Measurements from ENCODE around the gene NAA25.

DNA sequence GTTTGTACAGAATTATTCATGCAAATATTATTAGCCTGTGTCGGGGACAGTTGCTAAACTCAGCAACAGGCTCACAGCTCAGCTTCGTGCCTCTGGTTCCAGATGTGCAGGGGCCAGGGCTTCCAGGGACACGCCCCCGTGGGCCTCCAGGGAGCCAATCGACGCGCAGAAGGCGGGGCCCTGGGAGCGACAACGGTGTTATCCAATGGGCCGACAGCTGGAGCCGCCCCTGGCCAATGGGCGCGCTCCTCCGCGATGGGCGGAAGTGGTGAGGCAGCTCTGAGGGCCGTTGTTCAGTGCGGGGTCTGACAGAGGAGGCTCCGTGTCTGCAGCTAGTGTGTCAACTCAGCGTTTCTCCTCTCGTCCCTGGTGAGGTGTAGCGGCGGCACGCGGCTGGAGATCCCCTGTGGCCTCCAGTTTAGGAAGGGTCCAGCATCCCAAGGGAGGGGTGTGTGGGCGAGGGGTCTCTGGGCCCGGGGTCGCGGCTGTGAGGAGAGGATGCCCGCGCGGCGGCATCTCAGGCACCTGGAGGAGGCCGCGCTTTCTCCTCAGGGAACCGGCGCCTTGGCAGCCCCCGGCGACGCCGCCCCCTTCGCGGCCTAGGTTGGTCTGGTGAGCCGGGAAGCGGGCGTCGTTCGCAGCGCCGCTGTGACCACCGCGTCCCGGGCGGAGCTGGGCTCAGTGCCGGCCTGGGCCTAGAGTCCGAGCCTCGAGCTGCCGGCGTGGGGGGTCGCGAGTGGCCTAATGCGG, 16.8 kb upstream of the NAA25 start, which contains the start of gene TRAFD1:
- TF ChIP-seq, protein P1, sequence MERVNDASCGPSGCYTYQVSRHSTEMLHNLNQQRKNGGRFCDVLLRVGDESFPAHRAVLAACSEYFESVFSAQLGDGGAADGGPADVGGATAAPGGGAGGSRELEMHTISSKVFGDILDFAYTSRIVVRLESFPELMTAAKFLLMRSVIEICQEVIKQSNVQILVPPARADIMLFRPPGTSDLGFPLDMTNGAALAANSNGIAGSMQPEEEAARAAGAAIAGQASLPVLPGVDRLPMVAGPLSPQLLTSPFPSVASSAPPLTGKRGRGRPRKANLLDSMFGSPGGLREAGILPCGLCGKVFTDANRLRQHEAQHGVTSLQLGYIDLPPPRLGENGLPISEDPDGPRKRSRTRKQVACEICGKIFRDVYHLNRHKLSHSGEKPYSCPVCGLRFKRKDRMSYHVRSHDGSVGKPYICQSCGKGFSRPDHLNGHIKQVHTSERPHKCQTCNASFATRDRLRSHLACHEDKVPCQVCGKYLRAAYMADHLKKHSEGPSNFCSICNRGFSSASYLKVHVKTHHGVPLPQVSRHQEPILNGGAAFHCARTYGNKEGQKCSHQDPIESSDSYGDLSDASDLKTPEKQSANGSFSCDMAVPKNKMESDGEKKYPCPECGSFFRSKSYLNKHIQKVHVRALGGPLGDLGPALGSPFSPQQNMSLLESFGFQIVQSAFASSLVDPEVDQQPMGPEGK (CRISPR knock-in tag; IDR thresholded peaks at IDR 0.05; ENCODE audit: borderline replicate concordance): no peak; the same call in 1 of the 2 replicates
- no peak for TF ChIP-seq ESRRG (CRISPR knock-in tag; IDR thresholded peaks at IDR 0.05)
